Lower leg skin (tissue), 4 donors: ENCODE measurements around the gene GATAD2B. TPM values are rescaled to one million over a fixed set of nuclear protein-coding genes. Genes with fewer than 3 reads are reported as not detected.

Experiments
- DNase-seq, 2 donors: peaks; one replicate each; pipeline ENCODE4 v3.0.0-alpha.2; 2019; ENCODE audit warnings: low spot score in 2 of 2
- H3K4me3 ChIP-seq: fragments of 200-600 bp; sonication (generic); 2 replicates; pipeline ENCODE4 v1.5.1; 2017; ENCODE audit warnings: mild to moderate bottlenecking, low read depth; ENCODE audit not compliant: poor library complexity, severe bottlenecking
- POLR2A ChIP-seq, 2 donors: fragments of 450-650 bp; IDR thresholded peaks; one replicate each; pipeline ENCODE4 v1.6.1; 2016 to 2017; ENCODE audit warnings: antibody characterized with exemption in 2 of 2, mild to moderate bottlenecking in 1 of 2, moderate library complexity in 1 of 2
- WGBS, 2 donors: methylation state at CpG; one replicate each; pipeline ENCODE4 v1.1.5; 2018; 5-methylcytosine and 5-hydroxymethylcytosine counted together
- intact Hi-C: fragments of 100-400 bp; cut with DNase I; formaldehyde crosslinking; loops from one replicate; pipeline ENCODE4 v1.15.0; 2023; ENCODE audit warnings: low total_unique reads
- total RNA-seq, 4 donors: library from RNA; depleted of rRNA; stranded (reverse); fragments of >200 nt; gene quantifications; one replicate each; pipeline ENCODE4 v1.1.0, GENCODE V29; 2016
- TF ChIP-seq, protein P1 (sequence below), 3 donors: fragments of 450-650 bp; IDR thresholded peaks; one replicate each; pipeline ENCODE4 v1.5.1; 2016; ENCODE audit warnings: antibody characterized with exemption in 3 of 3, mild to moderate bottlenecking in 3 of 3, moderate library complexity in 2 of 3

GATAD2B gene
- total RNA-seq, 4 donors from 2014 or later, result 24.1 to 49.3 (median 29.3) TPM

DNA sequence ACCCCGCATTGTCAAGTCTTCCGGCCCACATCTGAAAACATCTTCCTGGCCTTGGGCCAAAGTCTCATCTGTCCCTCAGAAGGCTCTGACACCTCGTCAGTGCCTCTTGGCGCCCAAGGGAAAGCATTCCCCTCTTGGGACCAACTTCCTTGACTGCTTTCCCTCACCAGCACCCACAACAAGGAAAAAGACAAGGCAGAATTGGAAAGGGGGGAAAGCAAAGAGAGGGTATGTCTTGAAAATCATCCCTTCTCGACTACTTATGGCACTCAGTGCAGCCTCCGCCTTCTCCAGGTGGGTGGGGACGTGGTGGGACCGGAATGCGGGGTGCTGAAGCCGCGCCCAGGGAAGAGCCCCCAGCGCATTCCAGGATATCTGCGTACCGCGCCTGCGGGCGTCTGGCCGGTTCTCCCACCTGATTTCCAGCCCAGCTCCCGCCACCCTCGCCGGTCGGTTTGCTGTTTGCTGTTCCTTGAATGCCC is 41.1 kb upstream of the GATAD2B start:
- TF ChIP-seq, protein P1, sequence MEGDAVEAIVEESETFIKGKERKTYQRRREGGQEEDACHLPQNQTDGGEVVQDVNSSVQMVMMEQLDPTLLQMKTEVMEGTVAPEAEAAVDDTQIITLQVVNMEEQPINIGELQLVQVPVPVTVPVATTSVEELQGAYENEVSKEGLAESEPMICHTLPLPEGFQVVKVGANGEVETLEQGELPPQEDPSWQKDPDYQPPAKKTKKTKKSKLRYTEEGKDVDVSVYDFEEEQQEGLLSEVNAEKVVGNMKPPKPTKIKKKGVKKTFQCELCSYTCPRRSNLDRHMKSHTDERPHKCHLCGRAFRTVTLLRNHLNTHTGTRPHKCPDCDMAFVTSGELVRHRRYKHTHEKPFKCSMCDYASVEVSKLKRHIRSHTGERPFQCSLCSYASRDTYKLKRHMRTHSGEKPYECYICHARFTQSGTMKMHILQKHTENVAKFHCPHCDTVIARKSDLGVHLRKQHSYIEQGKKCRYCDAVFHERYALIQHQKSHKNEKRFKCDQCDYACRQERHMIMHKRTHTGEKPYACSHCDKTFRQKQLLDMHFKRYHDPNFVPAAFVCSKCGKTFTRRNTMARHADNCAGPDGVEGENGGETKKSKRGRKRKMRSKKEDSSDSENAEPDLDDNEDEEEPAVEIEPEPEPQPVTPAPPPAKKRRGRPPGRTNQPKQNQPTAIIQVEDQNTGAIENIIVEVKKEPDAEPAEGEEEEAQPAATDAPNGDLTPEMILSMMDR (IDR thresholded peaks at IDR 0.05), result no peak
- no peak for TF ChIP-seq POLR2A (IDR thresholded peaks at IDR 0.05)
- 0 to 1% methylated on average over 13 to 22 of the region's 22 CpGs for WGBS, 2 donors
- H3K4me3 ChIP-seq, result peak overlapping the region; percentile 50
- intact Hi-C loops, result no loop called here
- no peak for DNase-seq

DNA sequence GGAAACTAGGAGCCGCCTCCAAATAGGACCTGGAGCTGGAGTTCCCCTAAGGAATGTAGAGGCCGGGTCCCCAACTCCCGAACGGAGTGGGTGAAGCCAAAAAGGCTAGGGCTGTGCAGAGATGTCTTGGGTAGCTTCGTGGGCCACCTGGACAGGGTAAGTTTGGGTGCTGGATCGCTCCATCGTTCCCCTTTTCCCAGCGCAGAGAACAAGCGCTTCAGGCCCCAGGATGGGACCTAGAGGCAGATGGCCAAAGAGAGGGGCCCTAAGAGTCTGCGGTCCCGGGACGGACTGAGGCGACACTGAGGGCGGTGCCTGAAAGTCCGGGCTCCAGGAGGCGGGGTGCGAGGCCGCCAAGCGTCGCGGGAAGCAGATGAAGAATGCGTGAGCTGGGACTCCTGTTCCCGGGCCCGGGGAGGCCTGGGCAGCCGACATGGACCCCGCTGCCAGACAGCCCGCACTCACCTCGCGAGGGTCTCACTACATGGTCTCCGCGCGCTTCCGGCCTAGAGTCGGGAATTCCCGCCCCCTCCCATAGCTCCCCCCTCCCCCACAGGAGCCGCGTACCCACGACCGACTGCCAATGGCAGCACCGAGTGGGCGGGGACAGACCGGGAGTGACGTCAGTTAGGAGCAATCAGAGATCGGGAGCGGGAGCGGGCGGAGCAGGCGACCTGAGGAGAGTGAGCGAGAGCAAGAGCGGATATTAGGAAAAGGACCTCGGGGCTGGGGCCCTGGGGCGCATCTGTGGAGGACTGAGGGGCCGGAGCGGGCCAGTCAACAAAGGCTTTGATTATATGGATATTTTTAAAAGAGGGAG is 40.5 kb upstream of the GATAD2B start, which contains the start of gene SLC39A1:
TSS of gene SLC39A1 (minus strand) at position 508 of the 820 bp plus-strand sequence. CDS start 822 bp downstream, outside the sequence.
- TF ChIP-seq, protein P1 (IDR thresholded peaks at IDR 0.05), result no peak
- TF ChIP-seq POLR2A (IDR thresholded peaks at IDR 0.05), result no peak
- H3K4me3 ChIP-seq, result peak within 1 kb of the TSS; percentile 50
- DNase-seq, result peak; percentile 99 to 100
- intact Hi-C loops, result no loop called here
- 0% methylated on average over 44 to 52 of the region's 54 CpGs for WGBS, 2 donors

DNA sequence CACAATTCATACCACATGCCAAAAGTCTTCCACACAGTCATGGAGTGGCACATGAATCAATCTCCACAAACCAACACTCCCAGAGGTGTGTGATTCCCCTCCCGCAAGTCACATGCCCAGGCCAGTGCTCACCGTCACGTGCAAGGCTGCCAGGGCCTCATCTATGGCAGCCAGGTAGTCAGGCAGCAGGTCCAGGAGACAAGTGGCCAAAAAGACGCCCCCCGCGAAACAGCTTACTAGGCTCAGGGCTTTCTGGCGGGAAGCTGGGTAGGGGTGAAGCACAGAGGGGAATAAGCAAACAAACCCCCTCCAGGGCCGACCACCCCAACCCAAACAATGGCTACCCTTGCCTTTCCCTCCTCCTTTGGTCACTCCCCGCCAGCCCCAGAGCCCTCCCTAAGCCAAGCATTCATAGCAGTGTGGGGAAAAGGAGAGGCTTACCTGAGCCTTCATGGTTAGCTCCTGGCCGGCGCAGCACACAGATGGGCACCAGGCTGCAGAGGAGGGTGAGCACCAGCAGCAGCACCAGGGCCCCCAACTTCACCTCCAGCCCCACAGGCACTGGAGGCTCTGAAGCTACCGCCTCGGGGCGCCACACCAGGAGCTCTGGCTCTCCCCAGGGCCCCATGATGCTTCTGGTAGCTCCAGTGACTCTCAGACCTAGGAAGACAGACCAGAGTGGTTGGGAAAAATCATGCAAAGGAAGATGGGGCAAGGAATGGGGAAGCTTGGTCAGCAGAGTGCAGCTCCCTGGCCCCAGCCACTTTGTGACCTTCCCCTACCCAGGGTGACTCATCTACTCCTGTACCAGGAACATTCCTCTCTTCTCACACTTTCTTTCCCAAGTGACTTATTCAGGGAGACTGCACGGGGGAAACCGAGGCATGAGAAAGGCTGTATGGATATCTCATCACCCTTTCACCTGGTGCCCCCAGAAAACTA is 39.6 kb upstream of the GATAD2B start:
- no peak for DNase-seq
- H3K4me3 ChIP-seq, result peak overlapping the region; percentile 50
- intact Hi-C loops, result no loop called here
- 27 to 35% methylated on average over 15 to 16 of the region's 16 CpGs for WGBS, 2 donors
- TF ChIP-seq, protein P1 (IDR thresholded peaks at IDR 0.05), result no peak
- no peak for TF ChIP-seq POLR2A (IDR thresholded peaks at IDR 0.05)

DNA sequence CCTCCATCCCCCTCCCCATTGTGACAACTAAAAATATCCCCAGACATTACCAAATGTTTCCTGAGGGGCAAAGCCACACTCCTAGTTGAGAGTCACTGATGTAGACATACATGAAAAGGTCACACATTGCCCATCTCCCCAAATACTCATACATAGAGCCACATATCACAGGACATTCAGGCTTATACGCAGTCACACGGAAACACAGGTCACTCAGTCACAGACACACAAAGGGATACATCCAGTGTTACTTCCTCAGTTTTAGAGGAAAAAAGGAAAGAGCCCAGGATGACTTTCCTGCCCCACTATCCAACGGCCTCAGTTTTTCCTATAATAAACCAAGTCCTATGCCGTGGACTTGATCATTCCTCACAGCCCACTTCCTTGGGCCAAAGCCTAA is 38.6 kb upstream of the GATAD2B start:
- H3K4me3 ChIP-seq, result no peak overlapping the region
- TF ChIP-seq, protein P1 (IDR thresholded peaks at IDR 0.05), result no peak
- TF ChIP-seq POLR2A (IDR thresholded peaks at IDR 0.05), result no peak
- intact Hi-C loops, result no loop called here
- DNase-seq, result no peak
- WGBS, 2 donors, result 65 to 69% methylated on average over 4 of the region's 4 CpGs

DNA sequence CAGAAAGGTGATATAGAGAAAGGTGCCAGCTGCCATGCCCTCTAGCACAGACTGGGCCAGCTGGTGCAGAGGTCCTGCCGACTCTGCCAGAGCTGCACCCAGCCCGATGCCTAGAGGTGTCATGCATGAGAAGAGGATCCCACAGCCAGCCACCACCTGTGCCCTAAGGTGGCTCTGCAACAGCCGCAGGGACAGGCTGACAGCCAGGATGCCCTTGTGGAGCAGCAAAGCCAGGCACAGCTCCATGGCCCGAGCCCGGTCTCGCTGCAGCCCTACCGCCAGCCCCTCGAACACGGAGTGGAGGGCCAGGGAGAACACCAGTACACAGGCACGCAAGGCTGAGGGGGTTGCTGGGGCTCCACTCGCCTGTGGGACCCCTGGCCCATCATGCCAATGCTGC is 37.4 kb upstream of the GATAD2B start:
- H3K4me3 ChIP-seq, result no peak overlapping the region
- WGBS, 2 donors, result 56 to 63% methylated on average over 2 to 11 of the region's 11 CpGs
- DNase-seq, result no peak
- TF ChIP-seq, protein P1 (IDR thresholded peaks at IDR 0.05), result no peak
- TF ChIP-seq POLR2A (IDR thresholded peaks at IDR 0.05), result no peak
- intact Hi-C loops, result no loop called here
